ENCODE data around the gene APOBEC3B. TPM values are rescaled to one million over a fixed set of nuclear protein-coding genes. Genes with fewer than 3 reads are reported as not detected.

APOBEC3B gene
- total and polyA plus RNA-seq, 11 donors = 0.49 to 10.3 (median 1.0) TPM; not detected in 2

- Histone ChIP-seq H3K36me3 (no peaks in the 10 kb centered on the region), H3K4me3 (no peak overlapping the region), H3K9me3 (no peaks in the 10 kb centered on the region), H3K27ac (no peak overlapping the region), H3K27me3 (peaks cover 0 to 20% (median 0%) of the 10 kb centered on the region in 9 donors), H3K4me1 (peaks cover 0 to 30% (median 5%) of the 10 kb centered on the region in 12 donors)
- ATAC-seq (no peak), DNase-seq (no peak)
- intact Hi-C loops (cut with DNase I) = no loop called here
- 81 to 87% (median 86%) methylated on average over 7 of the region's 7 CpGs for WGBS, 4 donors
- no peak for TF ChIP-seq CTCF (IDR thresholded peaks at IDR 0.05)
- no peak for TF ChIP-seq POLR2A (IDR thresholded peaks at IDR 0.05)
Observed at GRCh38 chr22:38938925-38939324, 43.2 kb upstream of the APOBEC3B start.

- H3K4me3 ChIP-seq = no peak overlapping the region
- WGBS, 4 donors = 86 to 95% (median 90%) methylated on average over 6 of the region's 6 CpGs
- peaks cover 0 to 36% (median 0%) of the 10 kb centered on the region in 12 donors for H3K4me1 ChIP-seq
- DNase-seq (no peak), ATAC-seq (no peak)
- no peaks in the 10 kb centered on the region for H3K9me3 ChIP-seq
- H3K27ac ChIP-seq = peak overlapping the region in 1 of 12 donors; percentile 85
- H3K27me3 ChIP-seq = peaks cover 0 to 31% (median 0%) of the 10 kb centered on the region in 9 donors
- intact Hi-C loops (cut with DNase I) = no loop called here
- no peaks in the 10 kb centered on the region for H3K36me3 ChIP-seq
- TF ChIP-seq POLR2A (IDR thresholded peaks at IDR 0.05) = no peak
- TF ChIP-seq CTCF (IDR thresholded peaks at IDR 0.05) = no peak
Observed at GRCh38 chr22:38940811-38941384, 41.2 kb upstream of the APOBEC3B start.

GRCh38 chr22:38941488-38941987 is 40.6 kb upstream of the APOBEC3B start:
- peak overlapping the region in 1 of 12 donors; percentile 85 for H3K27ac ChIP-seq
- peaks cover 0 to 31% (median 0%) of the 10 kb centered on the region in 9 donors for H3K27me3 ChIP-seq
- peaks cover 0 to 36% (median 0%) of the 10 kb centered on the region in 12 donors for H3K4me1 ChIP-seq
- peak in 2 of 4 donors; percentile 53 to 69 for ATAC-seq
- no peaks in the 10 kb centered on the region for H3K9me3 ChIP-seq
- WGBS, 4 donors = 68 to 81% (median 77%) methylated on average over 13 of the region's 13 CpGs
- TF ChIP-seq POLR2A (IDR thresholded peaks at IDR 0.05) = no peak
- TF ChIP-seq CTCF (IDR thresholded peaks at IDR 0.05) = no peak
- intact Hi-C loops (cut with DNase I) = no loop called here
- no peaks in the 10 kb centered on the region for H3K36me3 ChIP-seq
- DNase-seq = no peak
- peak overlapping the region in 1 of 12 donors; percentile 36 for H3K4me3 ChIP-seq

- WGBS, 4 donors = 72 to 79% (median 75%) methylated on average over 5 of the region's 5 CpGs
- no peaks in the 10 kb centered on the region for H3K9me3 ChIP-seq
- H3K4me1 ChIP-seq = peaks cover 0 to 39% (median 0%) of the 10 kb centered on the region in 12 donors
- H3K36me3 ChIP-seq = no peaks in the 10 kb centered on the region
- intact Hi-C loops (cut with DNase I) = no loop called here
- ATAC-seq (no peak), DNase-seq (no peak)
- TF ChIP-seq POLR2A (IDR thresholded peaks at IDR 0.05) (no peak), CTCF (IDR thresholded peaks at IDR 0.05) (no peak)
- H3K27me3 ChIP-seq = peaks cover 0 to 31% (median 0%) of the 10 kb centered on the region in 9 donors
- H3K4me3 ChIP-seq = no peak overlapping the region
- H3K27ac ChIP-seq = peak overlapping the region in 1 of 12 donors; percentile 56
Observed at GRCh38 chr22:38942702-38943101, 39.4 kb upstream of the APOBEC3B start.
